HG02571 (cell line): ENCODE data around the gene DERA.
"Not testable (repeated sequence)": the region's sequence is repeated elsewhere in the genome, so short reads cannot be mapped to it uniquely, and the experiment has no call there.

Experiments used
- ATAC-seq: cut with Tn5 transposase; IDR thresholded peaks from one replicate; pipeline ENCODE4 v1.9.1; 2021; ENCODE audit warnings: mild to moderate bottlenecking, moderate library complexity; ENCODE audit not compliant: unreplicated experiment

The DERA gene

GRCh38 chr12:15997910-15998309 is 86.8 kb downstream of the DERA start:
- no peak for ATAC-seq

DNA sequence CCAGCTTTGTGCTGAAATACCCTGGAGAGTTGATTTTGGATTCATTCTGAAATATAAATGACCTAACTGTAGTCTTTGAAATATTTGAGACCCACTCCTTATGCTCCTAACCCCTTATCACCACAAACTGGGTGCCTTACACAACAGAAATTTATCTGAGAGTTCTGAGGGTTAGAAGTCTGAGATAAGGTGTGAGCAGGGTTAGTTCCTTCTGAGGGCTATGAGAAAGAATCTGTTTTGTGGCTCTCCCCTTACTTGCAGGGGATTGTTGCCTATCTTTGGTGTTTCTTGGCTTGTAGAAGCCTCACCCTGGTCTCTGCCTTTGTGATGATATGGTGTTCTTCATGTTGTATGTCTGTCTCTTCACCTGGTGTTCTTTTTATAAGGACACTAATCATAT is 91.7 kb downstream of the DERA start:
- ATAC-seq = no peak

DNA sequence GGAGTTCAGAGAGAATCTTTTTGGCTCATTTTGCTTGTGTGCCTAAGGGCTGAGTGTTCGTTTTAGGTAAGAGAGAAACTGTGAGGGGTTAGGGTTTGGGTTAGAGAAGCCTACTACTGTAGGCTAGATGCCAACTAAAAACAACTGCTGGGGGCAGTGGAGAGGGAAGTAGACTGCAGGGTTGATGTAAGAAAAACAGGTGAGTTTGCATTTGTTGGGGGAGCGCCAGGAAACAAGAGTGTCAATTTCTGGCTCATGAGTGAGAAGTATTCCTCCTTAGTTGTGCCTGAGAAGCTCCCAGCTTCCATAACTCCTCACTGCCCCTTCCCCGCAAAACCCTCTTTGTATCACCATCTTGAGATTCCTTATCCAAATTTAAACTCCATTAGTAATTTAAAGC is 92.3 kb downstream of the DERA start:
- ATAC-seq = no peak

- ATAC-seq = no peak
These were observed 95.6 kb downstream of the DERA start for GRCh38 chr12:16006752-16007151.

DNA sequence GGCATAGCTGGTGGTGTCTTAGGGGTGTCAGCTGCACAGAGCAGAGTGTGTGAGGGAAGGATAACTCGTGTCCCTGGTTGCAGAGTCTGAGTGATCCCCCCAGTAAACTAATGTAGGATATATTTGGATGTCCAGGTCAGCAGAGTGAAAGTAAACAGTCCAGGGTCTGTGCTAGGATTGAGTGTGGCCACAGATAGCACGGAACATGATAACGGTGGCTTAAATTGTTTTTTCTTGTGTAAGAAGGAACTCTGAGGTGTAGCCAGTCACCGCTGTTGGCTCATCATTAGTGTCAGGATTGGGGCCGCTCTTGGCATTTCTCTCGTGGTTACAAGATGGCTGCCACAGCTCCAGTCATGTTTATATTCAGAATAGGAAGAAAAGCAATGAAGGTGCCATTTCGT is 97.3 kb downstream of the DERA start:
- ATAC-seq = no peak

GRCh38 chr12:16012117-16012516 is 101.0 kb downstream of the DERA start:
- ATAC-seq = no peak

DNA sequence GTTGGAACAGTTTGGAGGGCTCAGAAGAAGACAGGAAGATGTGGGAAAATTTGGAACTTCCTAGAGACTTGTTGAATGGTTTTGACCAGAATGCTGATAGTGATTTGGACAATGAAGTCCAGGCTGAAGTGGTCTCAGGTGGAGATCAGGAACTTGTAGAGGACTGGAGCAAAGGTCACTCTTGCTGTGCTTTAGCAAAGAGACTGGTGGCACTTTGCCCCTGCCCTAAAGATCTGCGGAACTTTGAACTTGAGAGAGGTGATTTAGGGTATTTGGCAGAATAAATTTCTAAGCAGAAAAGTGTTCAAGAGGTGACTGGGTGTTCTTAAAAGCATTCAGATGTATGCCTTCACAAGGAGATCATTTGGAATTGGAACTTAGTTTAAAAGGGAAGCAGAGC is 102.6 kb downstream of the DERA start:
- ATAC-seq = not testable (repeated sequence)

DNA sequence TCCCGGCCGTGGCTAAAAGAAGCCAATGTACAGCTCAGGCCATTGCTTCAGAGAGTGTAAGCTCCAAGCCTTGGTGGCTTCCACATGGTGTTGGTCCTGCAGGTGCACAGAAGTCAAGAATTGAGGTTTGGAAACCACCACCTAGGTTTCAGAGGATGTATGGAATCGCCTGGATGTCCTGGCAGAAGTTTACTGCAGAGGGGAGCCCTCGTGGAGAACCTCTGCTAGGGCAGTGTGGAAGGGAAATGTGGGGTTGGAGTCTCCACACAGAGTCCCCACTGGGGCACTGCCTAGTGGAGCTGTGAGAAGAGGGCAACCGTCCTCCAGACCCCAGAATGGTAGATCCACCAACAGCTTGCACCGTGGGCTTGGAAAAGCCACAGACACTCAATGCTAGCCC is 103.3 kb downstream of the DERA start:
- not testable (repeated sequence) for ATAC-seq

- no peak for ATAC-seq
These were observed 105.6 kb downstream of the DERA start for GRCh38 chr12:16016748-16017147.

- ATAC-seq = no peak
These were observed 107.2 kb downstream of the DERA start for GRCh38 chr12:16018306-16018705.

DNA sequence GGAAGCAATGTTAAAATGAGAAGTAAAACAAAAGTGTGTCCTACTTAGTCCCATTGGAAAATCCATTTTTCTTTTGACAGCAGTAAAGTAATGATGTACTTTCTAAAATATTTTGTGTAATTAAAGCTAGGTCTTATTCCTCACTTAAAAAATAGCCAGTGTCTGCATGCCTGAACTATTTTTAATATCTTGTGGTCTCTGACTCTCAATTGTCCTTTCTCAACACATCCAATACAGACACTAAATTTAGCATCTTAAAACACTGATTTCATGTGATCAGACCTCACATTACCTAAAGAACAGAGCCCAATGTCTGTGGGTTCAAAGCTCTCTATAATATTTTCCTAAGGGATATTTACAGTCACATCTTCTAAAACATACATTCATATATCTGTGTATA is 108.0 kb downstream of the DERA start:
- no peak for ATAC-seq

DNA sequence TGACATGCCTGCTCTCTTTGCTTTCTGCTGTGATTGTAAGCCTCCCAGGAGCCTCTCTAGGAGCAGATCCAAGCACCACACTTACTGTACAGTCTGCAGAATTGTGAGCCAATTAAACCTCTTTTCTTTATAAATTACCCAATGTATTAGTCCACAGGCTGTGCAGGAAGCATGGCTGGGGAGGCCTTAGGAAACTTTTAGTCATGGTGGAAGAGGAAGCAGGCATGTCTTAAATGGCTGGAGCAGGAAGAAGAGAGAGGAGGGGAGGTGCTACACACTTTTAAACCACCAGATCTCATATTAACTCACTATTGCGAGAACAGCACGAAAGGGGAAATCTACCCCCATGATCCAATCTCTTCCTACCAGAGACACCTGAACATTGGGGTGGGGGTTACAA is 108.9 kb downstream of the DERA start:
- ATAC-seq = no peak

DNA sequence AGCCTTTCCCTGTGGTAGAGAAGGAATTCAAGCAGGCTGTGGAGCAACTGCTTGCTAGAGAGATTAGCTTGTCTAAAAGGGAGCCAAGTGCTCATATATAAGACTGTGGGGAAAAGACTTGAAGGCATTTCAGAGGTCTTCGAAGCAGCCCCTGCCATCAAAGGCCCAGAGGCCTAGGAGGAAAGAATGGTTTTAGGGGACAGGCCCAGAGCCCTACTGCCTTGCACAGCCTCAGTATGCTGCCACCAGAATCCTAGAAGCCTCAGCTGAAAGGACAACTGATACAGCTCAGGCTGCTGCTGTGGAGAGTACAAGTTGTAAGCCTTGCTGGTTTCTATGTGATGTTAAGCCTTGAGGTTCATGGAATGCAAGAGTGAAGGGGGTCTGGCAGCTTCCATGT is 109.9 kb downstream of the DERA start:
- ATAC-seq = no peak

DNA sequence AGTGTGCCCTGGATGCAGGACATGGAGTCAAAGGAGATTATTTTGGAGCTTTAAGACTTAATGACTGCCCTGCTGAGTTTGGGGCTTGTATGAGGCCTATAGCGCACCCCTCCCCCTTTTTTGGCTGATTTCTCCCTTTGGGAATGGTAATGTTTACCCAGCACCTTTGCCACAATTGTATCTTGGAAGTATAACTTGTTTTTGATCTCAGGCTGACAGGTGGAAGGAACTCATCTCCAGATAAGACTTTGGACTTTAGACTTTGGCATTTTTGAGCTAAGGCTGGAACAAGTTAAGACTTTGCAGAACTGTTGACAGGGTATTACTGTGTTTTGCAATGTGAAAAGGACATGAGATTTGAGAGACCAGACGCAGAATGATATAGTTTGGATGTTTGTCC is 110.5 kb downstream of the DERA start:
- ATAC-seq = no peak

- ATAC-seq = no peak
These were observed 115.9 kb downstream of the DERA start for GRCh38 chr12:16027002-16027401.

GRCh38 chr12:16030744-16031143 is 119.6 kb downstream of the DERA start:
- ATAC-seq = no peak

DNA sequence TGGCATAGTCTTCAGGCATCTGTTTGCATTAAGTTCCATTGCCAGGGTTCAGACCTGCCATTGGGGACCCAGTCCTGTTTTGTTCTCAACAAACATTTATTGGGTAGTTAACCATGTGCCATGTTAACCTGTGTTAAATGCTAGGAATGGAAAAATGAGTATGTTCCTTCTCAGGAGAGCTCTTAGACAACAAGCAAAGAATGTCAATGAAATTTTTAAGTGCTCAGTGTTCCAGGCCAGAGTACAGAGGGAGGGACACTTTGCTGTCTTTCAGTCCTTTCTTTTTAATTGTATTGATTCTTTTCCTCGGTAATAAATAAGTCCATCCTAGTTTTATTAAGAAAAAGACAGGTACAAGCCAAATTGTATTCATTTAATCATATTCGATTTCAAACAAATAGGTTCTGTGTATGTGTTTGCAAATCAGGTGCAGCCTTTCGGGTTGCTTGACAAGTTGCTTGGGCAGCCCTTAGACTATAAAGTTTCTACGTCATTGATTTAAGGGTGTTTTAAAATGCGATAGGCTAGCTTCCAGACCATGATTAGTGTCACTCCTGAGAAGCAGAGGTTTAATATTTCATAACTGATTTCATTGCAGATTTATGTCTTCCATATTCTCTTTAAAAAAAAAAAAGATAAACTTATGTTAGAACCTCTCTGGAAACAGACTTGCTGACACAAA is 123.1 kb downstream of the DERA start:
- ATAC-seq = no peak

DNA sequence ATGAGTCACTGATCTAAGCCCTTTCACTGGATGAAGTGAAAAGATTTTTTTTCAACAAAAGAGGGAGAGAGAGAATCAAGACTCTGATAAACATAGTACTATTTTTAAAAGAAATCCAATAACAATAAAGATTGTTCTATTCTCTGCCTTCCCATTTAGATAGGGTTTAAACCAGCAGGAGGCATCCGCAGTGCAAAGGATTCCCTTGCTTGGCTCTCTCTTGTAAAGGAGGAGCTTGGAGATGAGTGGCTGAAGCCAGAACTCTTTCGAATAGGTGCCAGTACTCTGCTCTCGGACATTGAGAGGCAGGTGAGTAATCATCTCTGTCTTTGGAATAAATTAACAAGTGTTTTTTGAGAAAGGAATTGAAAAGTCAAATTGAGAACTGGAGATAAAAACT is 124.9 kb downstream of the DERA start:
- ATAC-seq = no peak

- no peak for ATAC-seq
These were observed 126.4 kb downstream of the DERA start for GRCh38 chr12:16037533-16037932.

GRCh38 chr12:16043480-16043879 is 132.3 kb downstream of the DERA start:
- ATAC-seq = no peak

- no peak for ATAC-seq
These were observed 135.1 kb downstream of the DERA start for GRCh38 chr12:16046266-16046665.

DNA sequence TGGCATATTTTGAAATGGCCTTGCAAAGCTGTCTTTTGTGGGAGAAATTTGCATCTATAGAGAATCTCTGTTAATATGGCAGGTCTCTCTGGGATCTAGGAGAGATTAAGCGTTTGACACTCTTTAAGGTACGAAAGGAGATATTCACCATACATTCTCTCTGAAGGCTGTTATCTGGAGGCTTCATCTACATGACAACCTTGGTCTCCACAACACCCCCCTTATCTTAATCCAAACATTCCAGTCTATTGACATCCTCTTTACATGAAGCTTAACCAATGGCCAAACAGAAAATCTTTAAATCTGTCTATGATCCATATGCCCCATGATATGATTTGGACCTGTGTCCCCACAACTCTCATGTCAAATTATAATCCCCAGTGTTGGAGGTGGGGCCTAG is 137.4 kb downstream of the DERA start:
- no peak for ATAC-seq

DNA sequence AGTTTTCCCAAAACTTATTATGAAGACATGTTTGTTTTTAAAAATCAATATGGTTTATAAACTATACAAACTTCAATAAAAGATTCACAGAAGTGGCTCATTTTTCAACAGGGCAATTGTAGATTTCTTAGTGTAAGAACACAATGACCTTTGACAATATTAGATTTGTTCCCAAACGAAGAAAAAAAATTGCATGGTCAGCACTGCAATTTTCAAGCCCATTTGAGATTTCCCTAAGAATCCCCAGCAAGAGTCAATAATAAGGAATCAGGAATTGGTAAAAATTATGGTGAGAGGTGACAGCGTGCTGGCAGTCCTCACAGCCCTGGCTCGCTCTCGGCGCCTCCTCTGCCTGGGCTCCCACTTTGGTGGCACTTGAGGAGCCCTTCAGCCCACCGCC is 145.8 kb downstream of the DERA start:
- ATAC-seq = no peak
